UCSD-AML1 (cell line): ENCODE data around the gene TMEM245.
A peak's percentile ranks its signal among the peaks of the same experiment; 100 is the strongest.
"Not testable (repeated sequence)": the region's sequence is repeated elsewhere in the genome, so short reads cannot be mapped to it uniquely, and the experiment has no call there.

Experiments
- DNase-seq: peaks from one replicate; lab custom pipeline; 2025; ENCODE audit not compliant: unreplicated experiment; lab: John Stamatoyannopoulos, UW

TMEM245 gene

DNA sequence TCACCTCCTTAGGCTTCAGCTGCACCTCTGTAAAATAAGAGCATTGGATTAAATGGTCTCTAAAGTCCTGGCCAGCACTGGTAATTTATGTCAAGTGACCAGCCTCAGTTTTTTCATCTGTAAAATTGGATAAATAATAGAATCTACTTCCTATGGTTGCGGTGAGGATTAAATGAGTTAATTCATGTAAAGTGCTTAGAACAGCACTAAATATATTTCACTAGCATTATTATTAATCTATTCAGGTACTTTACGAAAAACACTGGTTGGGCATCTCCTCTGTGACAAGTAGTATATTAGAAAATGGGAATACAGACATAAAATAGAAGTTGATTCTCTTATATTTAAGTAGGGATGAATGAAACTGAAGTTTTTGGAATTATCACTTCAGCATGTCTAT, 13.8 kb upstream of the TMEM245 start:
- no peak for DNase-seq

DNA sequence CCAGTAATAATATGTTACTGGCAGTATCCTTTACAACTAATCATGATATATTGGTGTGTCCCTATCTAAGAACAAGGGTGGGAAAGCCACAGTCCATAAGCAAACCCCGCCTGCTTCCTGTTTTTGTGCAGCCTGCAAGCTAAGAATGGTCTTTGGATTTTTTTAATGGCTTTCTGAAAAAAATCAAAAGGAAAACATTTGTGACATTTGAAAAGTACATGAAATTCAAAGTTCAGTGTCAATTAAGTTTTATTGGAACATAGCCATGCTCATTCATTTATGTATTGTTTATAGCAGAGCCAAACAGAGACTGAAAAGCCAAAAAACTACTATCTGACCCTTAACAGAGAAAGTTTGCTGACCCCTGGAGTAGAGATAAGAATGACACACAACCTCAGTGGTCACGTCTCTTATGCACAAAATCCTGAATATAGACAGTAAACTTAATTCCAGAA, 12.8 kb upstream of the TMEM245 start:
- peak; percentile 15 for DNase-seq

GRCh38 chr9:109129470-109130197, 9.9 kb upstream of the TMEM245 start:
- DNase-seq, result no peak

GRCh38 chr9:109126671-109127070, 6.9 kb upstream of the TMEM245 start:
- not testable (repeated sequence) for DNase-seq

DNA sequence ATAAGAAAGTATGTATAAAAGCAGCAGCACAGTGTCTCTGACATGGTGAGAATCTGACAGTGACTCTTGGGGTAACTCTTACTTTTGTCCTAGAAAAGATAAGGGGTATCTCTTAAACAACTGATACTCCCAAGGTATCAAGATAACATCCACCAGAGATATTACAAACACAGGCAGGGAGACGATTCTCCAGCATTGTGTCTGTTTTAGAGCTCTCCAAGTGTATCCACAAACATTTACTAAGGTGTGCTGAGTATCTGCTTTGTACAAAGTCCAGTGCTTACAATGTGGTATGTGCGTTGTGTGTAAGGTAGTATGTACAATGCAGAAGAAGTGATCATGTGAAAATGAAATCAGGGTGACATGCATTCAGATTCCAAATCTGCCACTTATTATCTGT, 4.4 kb upstream of the TMEM245 start:
- no peak for DNase-seq

DNA sequence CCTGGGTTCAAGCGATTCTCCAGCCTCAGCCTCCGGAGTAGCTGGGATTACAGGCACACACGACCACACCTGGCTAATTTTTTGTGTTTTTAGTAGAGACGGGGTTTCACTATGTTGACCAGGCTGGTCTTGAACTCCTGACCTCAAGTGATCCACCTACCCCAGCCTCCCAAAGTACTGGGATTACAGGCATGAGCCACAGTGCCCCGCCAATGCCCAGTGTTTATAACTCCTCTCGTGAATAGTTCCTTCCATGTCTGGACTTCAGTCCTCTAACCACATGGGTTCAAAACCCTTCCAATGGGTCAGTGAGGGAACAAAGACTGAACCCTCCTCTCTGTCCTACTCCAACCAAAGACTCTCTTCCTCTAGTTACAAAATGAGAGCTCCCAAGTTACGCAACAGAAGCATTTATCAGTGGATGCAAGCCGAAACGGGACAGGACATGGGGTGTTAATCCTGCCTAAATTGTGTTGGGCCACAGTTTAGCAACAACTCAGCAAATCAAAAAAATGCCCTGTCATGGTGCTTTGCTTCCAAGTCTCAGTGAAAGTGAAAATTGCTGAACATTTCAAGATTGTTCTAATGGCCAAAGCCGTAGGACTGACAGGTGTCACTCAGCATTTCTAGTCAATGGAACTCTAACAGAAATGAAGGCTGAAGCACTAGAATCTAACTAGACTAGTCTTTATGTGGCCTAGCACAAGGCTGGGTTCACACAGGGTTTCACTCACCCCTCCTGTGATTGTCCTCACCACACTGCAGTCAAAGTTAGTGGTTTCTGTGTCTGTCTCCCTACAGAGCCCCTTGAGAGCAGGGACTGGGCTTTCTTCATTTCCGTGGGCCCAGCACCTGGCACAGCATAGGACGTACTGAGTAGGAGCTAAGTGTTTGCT, 3.2 kb upstream of the TMEM245 start:
- DNase-seq, result no peak

DNA sequence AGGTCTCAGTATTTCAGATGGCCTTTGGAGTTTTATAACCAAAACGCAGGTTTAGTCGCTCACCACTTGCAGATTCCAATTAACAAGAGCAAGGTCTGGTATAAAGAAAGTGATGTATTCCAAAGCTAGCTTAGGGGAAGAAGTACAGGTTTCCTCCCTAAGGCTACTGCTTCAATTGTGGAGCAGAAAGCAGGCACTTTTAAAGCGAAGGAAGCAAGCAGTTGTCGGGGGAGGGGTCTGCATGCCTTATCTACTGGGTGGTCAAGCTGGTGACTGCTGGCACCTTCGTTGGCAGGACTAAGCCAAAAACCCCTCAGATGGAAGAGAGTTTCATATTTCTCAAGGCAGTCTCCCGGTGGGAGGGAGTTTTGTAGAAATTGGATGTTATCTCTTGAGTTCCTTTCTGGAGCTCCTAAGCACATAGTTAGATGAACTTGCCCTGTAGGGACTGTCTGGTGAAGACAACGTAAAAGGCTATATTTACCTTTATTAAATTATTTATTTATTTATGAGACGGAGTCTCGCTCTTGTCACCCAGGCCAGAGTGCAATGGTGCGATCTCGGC, 1.6 kb upstream of the TMEM245 start:
- DNase-seq, result no peak

DNA sequence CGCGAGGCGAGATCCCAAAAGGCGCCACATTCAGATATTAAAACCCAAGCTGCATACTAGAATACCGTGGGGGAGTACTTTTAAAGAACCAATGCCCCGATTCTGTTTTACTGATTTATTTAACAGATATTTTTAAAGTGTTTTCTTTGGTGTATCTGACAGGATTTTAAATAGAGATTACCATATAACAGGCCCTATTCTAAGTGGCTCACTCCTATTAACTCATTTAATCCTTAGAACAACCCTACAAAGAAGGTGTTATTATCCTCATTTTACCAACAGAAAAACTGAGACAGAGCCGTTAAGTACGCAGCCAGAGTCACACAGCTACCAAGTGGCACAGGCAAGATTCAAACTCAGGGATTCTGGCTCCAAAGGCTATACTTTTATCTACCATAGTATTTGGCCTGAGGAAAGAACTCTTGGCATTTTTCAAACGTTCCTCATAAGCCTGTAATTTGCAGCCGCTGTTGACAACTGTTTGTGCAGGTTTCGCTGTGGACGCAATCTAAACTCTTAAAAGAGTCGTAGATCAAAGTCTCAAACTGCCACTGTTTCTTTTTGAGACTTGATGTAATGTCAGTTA, 550 bp upstream of the TMEM245 start:
- no peak for DNase-seq

- no peak for DNase-seq
Observed at GRCh38 chr9:109118808-109119438, 824 bp downstream of the TMEM245 start.

- peak; percentile 30 for DNase-seq
Observed at GRCh38 chr9:109117856-109118807, 1.6 kb downstream of the TMEM245 start.

- DNase-seq, result no peak
Observed at GRCh38 chr9:109115931-109116526, 3.7 kb downstream of the TMEM245 start.

- no peak for DNase-seq
Observed at GRCh38 chr9:109114670-109115069, 5.1 kb downstream of the TMEM245 start.

- DNase-seq, result no peak
Observed at GRCh38 chr9:109113892-109114609, 5.7 kb downstream of the TMEM245 start.

- no peak for DNase-seq
Observed at GRCh38 chr9:109113254-109113653, 6.5 kb downstream of the TMEM245 start.

- DNase-seq, result no peak
Observed at GRCh38 chr9:109110329-109111021, 9.3 kb downstream of the TMEM245 start.

- DNase-seq, result no peak
Observed at GRCh38 chr9:109109967-109110328, 9.8 kb downstream of the TMEM245 start.

DNA sequence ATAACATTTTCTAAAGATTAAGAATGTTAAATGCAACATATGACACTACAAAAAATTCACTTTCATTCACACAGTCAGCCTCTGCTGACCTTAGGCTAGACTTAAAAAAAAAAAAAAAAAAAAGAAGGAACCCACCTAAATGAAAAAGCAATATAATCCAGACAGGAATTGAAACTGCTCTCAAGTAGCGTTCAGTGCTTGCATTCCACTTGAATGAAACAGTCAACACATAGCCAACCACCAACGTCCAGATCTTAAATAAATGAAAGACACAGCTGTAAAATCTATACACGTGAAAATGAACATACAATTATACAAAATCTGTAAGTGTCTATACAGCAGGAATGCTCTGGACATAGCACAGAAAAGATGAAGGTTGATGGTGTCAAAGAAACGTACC, 11.4 kb downstream of the TMEM245 start:
- no peak for DNase-seq
